Activated CD4-positive, alpha-beta T cell treated with anti-CD3 and anti-CD28 coated beads, Interleukin-2, amount 10 ng/mL, durations not matched to agents 24 days and 14 days (primary cell): Measurements from ENCODE around the gene MUC4. TPM values are rescaled to one million over a fixed set of nuclear protein-coding genes. Genes with fewer than 3 reads are reported as not detected.

ENCODE experiments used
- DNase-seq: peaks from one replicate; pipeline ENCODE4 v3.0.0; 2022
- H3K27ac Mint-ChIP-seq: one replicate; pipeline ENCODE4 v1.8.0; 2022; ENCODE audit warnings: mild to moderate bottlenecking, mixed read lengths
- H3K27me3 Mint-ChIP-seq: one replicate; pipeline ENCODE4 v1.8.0; 2022; ENCODE audit warnings: mixed read lengths
- H3K36me3 Mint-ChIP-seq: one replicate; pipeline ENCODE4 v1.8.0; 2022; ENCODE audit warnings: low read depth, mild to moderate bottlenecking, mixed read lengths
- H3K4me1 Mint-ChIP-seq: one replicate; pipeline ENCODE4 v1.8.0; 2021; ENCODE audit warnings: mixed read lengths
- H3K4me3 Mint-ChIP-seq: one replicate; pipeline ENCODE4 v1.8.0; 2022; ENCODE audit warnings: mild to moderate bottlenecking, moderate library complexity, mixed read lengths
- H3K9me3 Mint-ChIP-seq: one replicate; pipeline ENCODE4 v1.8.0; 2021; ENCODE audit warnings: mixed read lengths
- intact Hi-C: fragments of 100-400 bp; cut with micrococcal nuclease; formaldehyde crosslinking; loops from one replicate; pipeline ENCODE4 v1.15.1; 2023
- total RNA-seq: library from RNA; stranded (reverse); gene quantifications from 2 replicates; pipeline ENCODE4 v1.2.3, GENCODE V29; 2022

Gene MUC4
- total RNA-seq, 1 donor from 2014 or later = 0.68 TPM

DNA sequence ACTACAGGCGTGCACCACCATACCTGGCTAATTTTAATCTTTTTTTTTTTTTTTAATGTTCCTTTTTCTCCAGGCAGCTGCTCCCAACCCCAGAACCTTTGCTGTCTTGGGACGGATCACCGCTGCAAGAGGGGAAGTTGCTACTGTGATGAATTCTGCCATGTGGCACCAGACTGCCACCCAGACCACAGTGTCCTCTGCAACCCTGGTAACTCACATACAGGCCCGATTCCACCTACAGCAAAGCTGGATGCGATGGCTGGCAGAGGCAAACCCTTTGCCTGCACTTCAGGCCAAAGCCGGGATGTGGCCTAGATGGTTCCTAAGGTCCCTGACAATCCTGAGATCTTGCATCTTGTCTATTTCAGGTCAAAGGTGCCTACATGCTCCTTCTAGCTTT, 103.7 kb downstream of the MUC4 start:
- Mint-ChIP-seq H3K4me1 (no peaks in the 10 kb centered on the region), H3K9me3 (no peaks in the 10 kb centered on the region), H3K36me3 (peaks cover 23% of the 10 kb centered on the region), H3K27ac (no peak overlapping the region), H3K4me3 (no peak overlapping the region), H3K27me3 (no peaks in the 10 kb centered on the region)
- DNase-seq = no peak
- intact Hi-C loops = no loop called here

DNA sequence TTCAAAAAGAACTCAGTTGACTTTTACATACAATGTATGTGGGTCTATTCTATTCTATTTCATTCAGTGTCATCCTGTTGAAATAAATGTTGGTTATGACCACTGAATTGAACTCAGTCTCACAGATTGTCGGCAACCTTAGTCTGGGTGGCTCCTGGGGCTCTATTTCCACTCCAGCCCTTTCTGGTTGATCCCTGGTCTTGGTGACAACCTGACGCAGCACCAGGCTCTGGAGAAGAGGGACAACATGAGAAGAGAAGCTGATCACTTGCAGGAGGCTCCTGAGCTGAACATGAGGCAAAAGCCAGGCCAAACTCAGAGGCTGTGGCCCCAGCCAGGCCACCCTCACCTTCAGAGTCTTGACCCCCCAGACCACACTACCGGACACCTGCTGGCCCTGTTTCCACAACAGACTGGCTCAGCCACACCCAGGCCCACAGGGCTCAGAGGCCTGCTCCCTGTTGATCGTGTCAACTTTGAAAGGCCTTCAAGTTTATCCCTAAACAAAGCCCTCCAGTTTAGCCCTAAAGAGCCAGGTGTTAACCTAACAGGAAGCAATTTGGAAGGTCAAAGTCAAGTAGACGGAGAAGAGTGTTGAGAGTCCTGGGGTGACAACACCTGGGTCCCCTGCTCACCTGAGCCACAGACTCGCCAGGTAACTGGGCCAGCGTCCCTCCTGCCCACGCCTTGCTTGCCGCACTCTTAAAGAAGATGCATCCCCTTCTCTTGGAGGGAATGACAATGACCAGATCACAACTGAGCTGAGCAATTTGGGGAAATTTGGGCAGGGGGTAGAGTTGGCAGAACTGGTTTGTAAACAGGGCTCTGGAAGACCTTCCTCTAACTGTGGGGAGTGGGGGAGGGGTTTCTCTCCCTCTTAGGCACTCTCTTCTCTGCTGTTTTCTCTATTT, 106.4 kb downstream of the MUC4 start:
- Mint-ChIP-seq H3K27ac (no peak overlapping the region), H3K36me3 (peaks cover 25% of the 10 kb centered on the region), H3K27me3 (no peaks in the 10 kb centered on the region), H3K4me1 (no peaks in the 10 kb centered on the region), H3K4me3 (no peak overlapping the region), H3K9me3 (no peaks in the 10 kb centered on the region)
- intact Hi-C loops = no loop called here
- DNase-seq = no peak

GRCh38 chr3:195704433-195704999, 107.2 kb downstream of the MUC4 start:
- Mint-ChIP-seq H3K27me3 (no peaks in the 10 kb centered on the region), H3K9me3 (no peaks in the 10 kb centered on the region), H3K4me3 (no peak overlapping the region), H3K36me3 (peaks cover 20% of the 10 kb centered on the region), H3K4me1 (no peaks in the 10 kb centered on the region), H3K27ac (no peak overlapping the region)
- DNase-seq = peak; percentile 67
- intact Hi-C loops = no loop called here

GRCh38 chr3:195703776-195704175, 108.0 kb downstream of the MUC4 start:
- peaks cover 2% of the 10 kb centered on the region for H3K4me1 Mint-ChIP-seq
- H3K27ac Mint-ChIP-seq = no peak overlapping the region
- H3K4me3 Mint-ChIP-seq = no peak overlapping the region
- intact Hi-C loops = no loop called here
- no peaks in the 10 kb centered on the region for H3K27me3 Mint-ChIP-seq
- no peak for DNase-seq
- no peaks in the 10 kb centered on the region for H3K9me3 Mint-ChIP-seq
- peaks cover 15% of the 10 kb centered on the region for H3K36me3 Mint-ChIP-seq

DNA sequence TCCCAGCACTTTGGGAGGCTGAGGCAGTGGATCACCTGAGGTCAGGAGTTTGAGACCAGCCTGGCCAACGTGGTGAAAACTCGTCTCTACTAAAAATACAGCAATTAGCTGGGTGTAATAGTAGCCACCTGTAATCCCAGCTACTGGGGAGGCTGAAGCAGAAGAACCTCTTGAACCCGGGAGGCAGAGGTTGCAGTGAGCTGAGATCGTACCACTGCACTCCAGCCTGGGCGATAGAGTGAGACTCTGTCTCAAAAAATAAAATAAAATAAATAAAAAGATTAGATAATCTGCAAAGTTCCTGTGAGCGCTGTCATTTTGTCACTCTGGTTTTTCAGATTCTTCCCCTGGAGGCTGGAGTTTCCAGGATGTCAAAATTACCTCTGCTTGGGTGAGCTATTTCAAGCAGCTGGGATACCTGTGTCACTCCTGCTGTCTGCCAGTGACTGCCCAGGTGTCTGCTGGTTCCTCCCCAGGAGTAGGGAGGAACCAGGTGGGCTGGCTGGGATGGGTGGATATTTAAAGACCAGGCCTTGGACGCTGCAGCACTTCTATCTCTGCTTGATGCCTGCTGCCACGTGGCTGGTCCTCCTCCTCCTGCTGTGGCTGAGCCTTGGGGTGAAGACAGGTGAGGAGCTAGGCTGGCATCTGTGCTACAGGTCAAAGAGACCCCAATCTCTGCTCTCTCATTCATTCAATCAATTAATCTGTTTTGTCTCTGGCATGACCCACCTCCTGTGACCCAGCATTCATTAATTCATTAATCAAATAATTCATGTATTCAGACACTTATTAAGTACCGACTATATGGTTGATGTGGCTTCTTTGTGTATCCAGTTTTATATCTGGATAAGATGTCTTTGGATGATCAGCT, 110.5 kb downstream of the MUC4 start:
- H3K36me3 Mint-ChIP-seq = peaks cover 29% of the 10 kb centered on the region
- peaks cover 10% of the 10 kb centered on the region for H3K4me1 Mint-ChIP-seq
- intact Hi-C loops = no loop called here
- no peak for DNase-seq
- no peak overlapping the region for H3K27ac Mint-ChIP-seq
- no peaks in the 10 kb centered on the region for H3K9me3 Mint-ChIP-seq
- H3K4me3 Mint-ChIP-seq = no peak overlapping the region
- H3K27me3 Mint-ChIP-seq = no peaks in the 10 kb centered on the region

DNA sequence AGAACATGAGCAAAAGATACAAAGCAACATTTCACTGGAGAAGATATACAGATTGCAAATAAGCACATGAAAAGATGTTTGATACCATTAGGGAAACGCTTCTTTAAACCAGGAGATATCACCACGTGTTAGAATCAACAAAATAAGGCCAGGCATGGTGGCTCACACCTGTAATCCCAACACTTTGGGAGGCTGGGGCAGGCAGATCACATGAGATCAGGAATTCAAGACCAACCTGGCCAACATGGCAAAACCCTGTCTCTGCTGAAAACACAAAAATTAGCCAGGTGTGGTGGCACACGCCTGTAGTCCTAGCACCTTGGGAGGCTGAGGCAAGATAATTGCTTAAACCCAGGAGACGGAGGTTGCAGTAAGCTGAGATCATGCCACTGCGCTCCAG, 111.4 kb downstream of the MUC4 start:
- peaks cover 10% of the 10 kb centered on the region for H3K4me1 Mint-ChIP-seq
- no peak overlapping the region for H3K27ac Mint-ChIP-seq

GRCh38 chr3:195699860-195700259, 111.9 kb downstream of the MUC4 start:
- no peak overlapping the region for H3K27ac Mint-ChIP-seq
- intact Hi-C loops = no loop called here
- no peak for DNase-seq
- H3K9me3 Mint-ChIP-seq = no peaks in the 10 kb centered on the region
- H3K4me1 Mint-ChIP-seq = peaks cover 10% of the 10 kb centered on the region
- no peaks in the 10 kb centered on the region for H3K27me3 Mint-ChIP-seq
- H3K4me3 Mint-ChIP-seq = no peak overlapping the region
- peaks cover 40% of the 10 kb centered on the region for H3K36me3 Mint-ChIP-seq

More for the DNA sequence above, 111.4 kb downstream of the MUC4 start:
- intact Hi-C loops = no loop called here
- no peak overlapping the region for H3K4me3 Mint-ChIP-seq
- H3K36me3 Mint-ChIP-seq = peaks cover 36% of the 10 kb centered on the region
- no peaks in the 10 kb centered on the region for H3K9me3 Mint-ChIP-seq
- no peaks in the 10 kb centered on the region for H3K27me3 Mint-ChIP-seq
- DNase-seq = no peak

DNA sequence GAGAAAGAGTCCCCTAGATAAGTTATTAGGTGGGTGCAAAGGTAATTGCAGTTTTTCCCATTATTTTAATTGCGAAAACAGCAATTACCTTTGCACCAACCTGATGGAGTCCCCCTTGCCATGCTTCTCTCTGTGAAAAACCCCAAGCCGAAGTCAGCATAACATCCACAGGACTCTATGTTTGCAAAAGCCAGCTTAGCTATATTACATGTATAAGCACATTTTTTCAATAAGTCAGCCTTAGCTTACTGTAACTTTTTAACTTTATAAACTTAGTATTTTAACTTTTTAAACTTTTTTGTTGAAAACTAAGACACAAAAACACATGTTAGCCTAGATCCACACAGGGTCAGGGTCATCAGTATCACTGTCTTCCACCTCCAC, 112.3 kb downstream of the MUC4 start:
- Mint-ChIP-seq H3K9me3 (no peaks in the 10 kb centered on the region), H3K4me3 (no peak overlapping the region), H3K27me3 (no peaks in the 10 kb centered on the region), H3K4me1 (peaks cover 10% of the 10 kb centered on the region), H3K36me3 (peaks cover 40% of the 10 kb centered on the region), H3K27ac (no peak overlapping the region)
- intact Hi-C loops = no loop called here
- DNase-seq = no peak

- intact Hi-C loops = no loop called here
- H3K27ac Mint-ChIP-seq = peak overlapping the region; percentile 8
Measured at GRCh38 chr3:195698647-195699387, 112.9 kb downstream of the MUC4 start.

GRCh38 chr3:195698325-195698646, 113.4 kb downstream of the MUC4 start:
- Mint-ChIP-seq H3K36me3 (peaks cover 48% of the 10 kb centered on the region), H3K27me3 (no peaks in the 10 kb centered on the region), H3K4me3 (no peak overlapping the region), H3K9me3 (no peaks in the 10 kb centered on the region), H3K27ac (no peak overlapping the region), H3K4me1 (peaks cover 14% of the 10 kb centered on the region)
- DNase-seq = no peak
- intact Hi-C loops = no loop called here

More at GRCh38 chr3:195698647-195699387, 112.9 kb downstream of the MUC4 start:
- Mint-ChIP-seq H3K9me3 (no peaks in the 10 kb centered on the region), H3K4me1 (peaks cover 12% of the 10 kb centered on the region), H3K27me3 (no peaks in the 10 kb centered on the region), H3K4me3 (no peak overlapping the region), H3K36me3 (peaks cover 46% of the 10 kb centered on the region)
- DNase-seq = no peak

DNA sequence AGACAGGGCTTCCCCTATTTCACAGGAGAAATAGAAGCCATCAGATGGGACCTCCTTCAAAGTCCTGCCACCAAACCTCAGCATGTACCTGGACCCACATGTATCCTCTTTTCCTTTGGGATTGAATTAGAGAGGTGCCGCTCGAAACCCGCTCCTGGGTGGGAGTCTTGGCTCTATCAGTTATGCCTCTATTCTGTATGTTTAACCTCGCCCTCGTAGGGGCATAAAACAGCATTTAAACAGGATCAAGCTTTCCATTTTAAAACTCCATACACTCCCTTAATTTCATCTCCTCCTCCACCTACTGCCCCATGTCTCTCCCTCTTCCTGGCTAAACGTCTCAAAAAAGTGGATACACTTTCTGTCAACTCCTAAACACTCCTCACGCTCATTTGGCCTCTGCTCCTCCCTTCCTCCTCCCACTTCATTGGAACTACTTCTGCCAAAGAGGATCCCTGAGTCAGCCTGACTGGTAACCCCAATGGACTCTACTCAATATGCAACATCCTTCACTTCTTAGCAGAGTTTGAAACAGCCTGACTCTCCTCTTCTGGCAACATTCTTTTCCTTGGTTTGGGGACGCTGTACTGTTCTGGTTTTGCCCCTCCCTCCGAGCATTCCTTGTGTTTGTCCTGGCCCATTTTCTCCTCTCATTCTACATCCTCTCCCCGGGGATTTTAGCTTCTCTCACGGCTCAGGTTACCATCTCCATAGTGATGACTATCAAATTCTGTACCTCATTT, 114.0 kb downstream of the MUC4 start:
- H3K36me3 Mint-ChIP-seq = peaks cover 54% of the 10 kb centered on the region
- H3K27ac Mint-ChIP-seq = peak overlapping the region; percentile 52
- H3K4me1 Mint-ChIP-seq = peaks cover 17% of the 10 kb centered on the region
- H3K9me3 Mint-ChIP-seq = no peaks in the 10 kb centered on the region
- no peak overlapping the region for H3K4me3 Mint-ChIP-seq
- no peaks in the 10 kb centered on the region for H3K27me3 Mint-ChIP-seq
- no peak for DNase-seq
- intact Hi-C loops = no loop called here
